Measurements from ENCODE around the gene DDX28. TPM values are rescaled to one million over a fixed set of nuclear protein-coding genes. Genes with fewer than 3 reads are reported as not detected.

Gene DDX28, protein sequence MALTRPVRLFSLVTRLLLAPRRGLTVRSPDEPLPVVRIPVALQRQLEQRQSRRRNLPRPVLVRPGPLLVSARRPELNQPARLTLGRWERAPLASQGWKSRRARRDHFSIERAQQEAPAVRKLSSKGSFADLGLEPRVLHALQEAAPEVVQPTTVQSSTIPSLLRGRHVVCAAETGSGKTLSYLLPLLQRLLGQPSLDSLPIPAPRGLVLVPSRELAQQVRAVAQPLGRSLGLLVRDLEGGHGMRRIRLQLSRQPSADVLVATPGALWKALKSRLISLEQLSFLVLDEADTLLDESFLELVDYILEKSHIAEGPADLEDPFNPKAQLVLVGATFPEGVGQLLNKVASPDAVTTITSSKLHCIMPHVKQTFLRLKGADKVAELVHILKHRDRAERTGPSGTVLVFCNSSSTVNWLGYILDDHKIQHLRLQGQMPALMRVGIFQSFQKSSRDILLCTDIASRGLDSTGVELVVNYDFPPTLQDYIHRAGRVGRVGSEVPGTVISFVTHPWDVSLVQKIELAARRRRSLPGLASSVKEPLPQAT
- 6.2 and 10.2 TPM in 2 replicates for total RNA-seq

DNA sequence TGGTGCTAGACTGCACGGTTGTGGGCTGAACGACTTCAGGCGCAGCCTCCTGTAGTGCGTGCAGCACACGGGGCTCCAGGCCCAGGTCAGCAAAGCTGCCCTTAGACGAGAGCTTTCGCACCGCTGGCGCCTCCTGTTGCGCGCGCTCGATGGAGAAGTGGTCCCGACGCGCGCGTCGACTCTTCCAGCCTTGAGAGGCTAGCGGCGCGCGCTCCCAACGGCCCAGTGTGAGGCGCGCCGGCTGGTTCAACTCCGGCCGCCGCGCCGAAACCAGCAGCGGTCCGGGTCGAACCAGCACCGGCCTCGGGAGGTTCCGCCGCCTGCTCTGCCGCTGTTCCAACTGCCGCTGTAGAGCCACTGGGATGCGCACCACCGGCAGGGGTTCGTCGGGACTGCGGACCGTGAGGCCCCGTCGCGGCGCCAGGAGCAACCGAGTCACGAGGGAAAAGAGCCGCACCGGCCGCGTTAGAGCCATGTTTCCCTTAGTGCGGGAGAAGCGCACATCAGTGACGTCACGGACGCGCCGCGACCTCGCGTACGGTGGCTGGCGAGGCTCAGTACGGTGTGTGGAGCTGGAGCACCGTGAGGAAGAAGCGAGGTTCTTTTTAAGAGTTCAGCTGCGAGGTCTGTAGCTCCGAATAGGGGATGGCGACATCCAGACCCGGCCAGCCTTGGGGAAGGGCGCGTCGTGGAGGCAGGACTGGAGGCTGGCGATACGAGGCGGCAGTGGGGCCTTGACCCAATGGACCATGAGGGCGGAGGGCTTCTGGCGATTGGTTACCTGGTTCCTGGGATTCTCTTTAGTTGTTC lies at the start of gene DDX28, which contains the start of gene DUS2:
DDX28 (minus strand) TSS at position 505 of the 810 bp plus-strand sequence; CDS start at position 475, 30 bp downstream.
DUS2 (plus strand) TSS at position 557 of the 810 bp plus-strand sequence. CDS start 14,740 bp downstream, outside the sequence.

DNA sequence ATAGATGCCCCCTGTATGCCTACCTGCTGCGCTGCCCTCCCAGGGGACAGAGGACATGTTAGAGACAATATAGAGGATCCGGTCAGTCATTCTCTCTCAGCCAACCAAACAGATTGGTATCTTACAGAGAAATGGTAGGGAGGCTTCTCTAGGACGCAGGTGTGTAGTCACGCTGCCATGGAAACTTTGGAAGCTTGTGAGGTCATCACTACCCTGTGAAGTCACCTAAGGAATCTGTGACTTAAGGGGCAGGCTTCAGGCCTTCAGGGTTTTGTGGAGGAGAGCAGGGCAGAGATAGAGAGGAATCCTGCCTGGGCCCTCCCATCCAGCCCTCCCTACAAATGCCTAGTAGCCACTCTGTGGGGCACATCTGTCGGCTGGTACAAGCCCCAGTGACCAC lies 7.4 kb downstream of the DDX28 start, which contains the start of gene DPEP2NB:
DPEP2NB (minus strand) TSS at position 231 of the 400 bp plus-strand sequence; CDS start at position 90, 141 bp downstream.

DNA sequence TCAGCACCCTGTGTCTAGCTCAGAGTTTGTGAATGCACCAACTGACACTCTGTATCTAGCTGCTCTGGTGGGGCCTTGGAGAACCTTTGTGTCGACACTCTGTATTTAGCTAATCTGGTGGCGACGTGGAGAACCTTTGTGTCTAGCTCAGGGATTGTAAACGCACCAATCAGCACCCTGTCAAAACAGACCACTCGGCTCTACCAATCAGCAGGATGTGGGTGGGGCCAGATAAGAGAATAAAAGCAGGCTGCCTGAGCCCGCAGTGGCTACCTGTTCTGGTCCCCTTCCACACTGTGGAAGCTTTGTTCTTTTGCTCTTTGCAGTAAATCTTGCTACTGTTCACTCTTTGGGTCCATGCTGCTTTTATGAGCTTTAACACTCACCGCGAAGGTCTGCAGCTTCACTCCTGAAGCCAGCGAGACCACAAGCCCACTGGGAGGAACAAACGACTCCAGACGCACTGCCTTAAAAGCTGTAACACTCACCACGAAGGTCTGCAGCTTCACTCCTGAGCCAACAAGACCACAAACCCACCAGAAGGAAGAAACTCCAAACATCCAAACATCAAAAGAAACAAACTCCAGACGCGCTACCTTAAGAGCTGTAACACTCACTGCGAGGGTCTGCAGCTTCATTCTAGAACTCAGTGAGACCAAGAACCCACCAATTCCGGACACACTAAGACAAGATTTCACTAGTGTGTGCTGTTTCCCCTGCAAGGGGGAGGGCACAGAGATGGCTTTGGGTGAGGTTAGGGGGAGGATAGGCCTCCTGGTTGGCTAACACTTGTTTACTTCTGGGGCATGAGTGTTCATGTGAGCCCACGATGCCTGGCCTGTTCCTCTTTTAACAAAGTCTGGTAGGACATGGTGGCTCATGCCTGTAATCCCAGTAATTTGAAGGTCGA lies 24.0 kb downstream of the DDX28 start, which contains the start of gene DPEP2:
DPEP2 (minus strand) TSS at position 706 of the 910 bp plus-strand sequence. CDS start 6,272 bp downstream, outside the sequence.

DNA sequence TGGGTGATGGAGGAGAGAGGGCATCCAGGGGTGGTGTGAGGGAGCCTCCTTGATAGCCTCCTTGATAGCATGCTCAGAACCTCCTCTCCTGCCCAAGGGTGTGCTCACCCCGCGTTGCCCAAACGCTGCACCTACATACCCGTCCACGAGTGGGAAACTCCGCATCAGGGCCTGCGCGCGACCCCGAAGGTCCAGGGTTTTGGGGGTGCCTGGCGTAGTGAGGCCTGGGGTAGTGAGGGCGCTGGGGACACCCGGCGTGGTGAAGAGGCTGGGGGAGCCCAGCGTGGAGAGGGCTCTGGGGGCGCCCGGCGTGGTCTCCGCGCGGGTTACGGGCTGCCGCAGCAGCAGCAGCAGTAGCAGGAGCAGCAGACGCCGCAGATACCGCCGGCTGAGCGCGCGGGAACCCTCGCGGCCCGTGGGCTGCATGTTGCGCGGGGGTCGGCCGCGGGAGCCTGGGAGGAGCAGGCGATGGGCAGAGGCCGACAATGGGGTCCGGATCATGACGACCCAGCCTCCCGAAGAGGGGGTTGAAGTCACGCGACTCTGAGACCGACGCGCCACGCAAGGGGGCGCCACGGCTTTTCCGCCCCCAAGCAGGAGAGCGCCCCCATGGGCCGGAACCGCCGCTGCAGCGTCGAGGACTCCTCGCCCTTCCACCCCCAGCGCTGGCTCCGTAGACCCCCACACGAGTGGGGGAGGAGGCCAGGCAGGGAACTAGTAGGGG lies 42.9 kb downstream of the DDX28 start, which contains the start of gene DPEP3:
DPEP3 (minus strand) TSS at position 545 of the 724 bp plus-strand sequence; CDS start at position 426, 119 bp downstream.

Other genes with a start within 250 kb of the DDX28 start
- 3.1 and 3.8 TPM in 2 replicates for gene RANBP10, start 216.7 kb downstream of the DDX28 start, total RNA-seq
- 0.38 and 1.1 TPM in 2 replicates for gene TSNAXIP1, start 216.3 kb downstream of the DDX28 start, total RNA-seq
- gene THAP11, start 180.9 kb downstream of the DDX28 start, total RNA-seq: 34.7 and 39.5 TPM in 2 replicates
- 153 and 331 TPM in 2 replicates for gene NUTF2, start 176.3 kb downstream of the DDX28 start, total RNA-seq
- 24.2 and 40.6 TPM in 2 replicates for gene CENPT, start 175.5 kb downstream of the DDX28 start, total RNA-seq
- 32.7 and 59.4 TPM in 2 replicates for gene EDC4, start 150.2 kb downstream of the DDX28 start, total RNA-seq
- gene NRN1L, start 138.3 kb downstream of the DDX28 start, total RNA-seq: not detected in 2 replicates
- 13.5 and 14.8 TPM in 2 replicates for gene PSKH1, start 130.0 kb downstream of the DDX28 start, total RNA-seq
- 0.56 and 0.96 TPM in 2 replicates for gene CTRL, start 91.4 kb downstream of the DDX28 start, total RNA-seq
- 47.9 and 55.8 TPM in 2 replicates for gene PSMB10, start 86.4 kb downstream of the DDX28 start, total RNA-seq
- 3.1 and 8.5 TPM in 2 replicates for gene LCAT, start 79.1 kb downstream of the DDX28 start, total RNA-seq
- 103 and 122 TPM in 2 replicates for gene SLC12A4, start 54.6 kb downstream of the DDX28 start, total RNA-seq
- gene DPEP3, start 42.7 kb downstream of the DDX28 start, total RNA-seq: not detected in 2 replicates
- under 0.01 TPM in 1 of 2 replicates, not detected in the other for gene DPEP2, start 23.7 kb downstream of the DDX28 start, total RNA-seq
- not detected in 2 replicates for gene DPEP2NB, start 7.3 kb downstream of the DDX28 start, total RNA-seq
- 14.4 and 23.2 TPM in 2 replicates for gene DUS2, start 52 bp upstream of the DDX28 start, total RNA-seq
- gene NFATC3, start 62.1 kb upstream of the DDX28 start, total RNA-seq: 9.2 and 12.1 TPM in 2 replicates
- gene ESRP2, start 212.9 kb upstream of the DDX28 start, total RNA-seq: under 0.01 and 0.28 TPM in 2 replicates
- 22.8 and 40.9 TPM in 2 replicates for gene PLA2G15, start 222.1 kb upstream of the DDX28 start, total RNA-seq
- 16.6 and 20.5 TPM in 2 replicates for gene SLC7A6, start 241.3 kb upstream of the DDX28 start, total RNA-seq

All from regular cardiac myocyte (primary cell).